Upper lobe of left lung (tissue), 4 donors: ENCODE results near the gene EMILIN1.

Experiments used
- CTCF ChIP-seq, 6 experiments: fragments of 450-650 bp in 4 of 6; fragments of 200-600 bp in 2 of 6; sonication (generic) in 2 of 6; IDR thresholded peaks; one replicate each; pipeline ENCODE4 v1.5.1; 2016 to 2019; ENCODE audit warnings: antibody characterized with exemption in 6 of 6
- EP300 ChIP-seq, 4 donors: sonication (generic); formaldehyde crosslinking; IDR thresholded peaks; one replicate each; pipeline ENCODE4 v1.5.1; 2017; ENCODE audit warnings: antibody characterized with exemption in 4 of 4, control low read depth in 2 of 4

- TF ChIP-seq EP300 (IDR thresholded peaks at IDR 0.05): no peak
- no peak for TF ChIP-seq CTCF (IDR thresholded peaks at IDR 0.05)
These were observed 5.2 kb downstream of the EMILIN1 start for GRCh38 chr2:27083410-27084296.
